ENCODE measurements around the gene ALG11. TPM values are rescaled to one million over a fixed set of nuclear protein-coding genes. Genes with fewer than 3 reads are reported as not detected.
"Not testable (repeated sequence)": the region's sequence is repeated elsewhere in the genome, so short reads cannot be mapped to it uniquely, and the experiment has no call there.

ALG11 gene
- total and polyA plus RNA-seq, 5 donors from 2014 or later: 19.2 to 27.6 (median 23.7) TPM

GRCh38 chr13:52034616-52035226 is 22.5 kb downstream of the ALG11 start:
- H3K27me3 Mint-ChIP-seq: no peaks in the 10 kb centered on the region
- Histone ChIP-seq H3K27me3 (ENCODE audit: control insufficient read depth, insufficient read depth, low read length) (no peaks in the 10 kb centered on the region), H3K4me3 (ENCODE audit: low read depth, low read length) (no peak overlapping the region), H3K27ac (ENCODE audit: insufficient read depth, low read length, poor library complexity, severe bottlenecking) (no peak overlapping the region), H3K9me3 (ENCODE audit: control insufficient read depth in 2 of 2, low read length in 2 of 2) (no peaks in the 10 kb centered on the region), H3K36me3 (ENCODE audit: control insufficient read depth, insufficient read depth, low read length) (no peaks in the 10 kb centered on the region), H3K4me1 (ENCODE audit: control insufficient read depth, insufficient read depth, low read length, poor library complexity, severe bottlenecking) (no peaks in the 10 kb centered on the region)
- no peak overlapping the region for H3K4me3 Mint-ChIP-seq
- DNase-seq: no peak
- H3K36me3 Mint-ChIP-seq: peaks cover 20% of the 10 kb centered on the region
- peaks cover 0 to 5% (median 2%) of the 10 kb centered on the region in 7 donors for H3K9me3 Mint-ChIP-seq
- no peak overlapping the region for H3K27ac Mint-ChIP-seq
- peaks cover 7 to 17% (median 15%) of the 10 kb centered on the region in 4 donors for H3K4me1 Mint-ChIP-seq
- ATAC-seq (ENCODE audit: low read depth in 2 of 2): no peak

GRCh38 chr13:52036037-52036436 is 23.8 kb downstream of the ALG11 start:
- Histone ChIP-seq H3K9me3 (ENCODE audit: control insufficient read depth in 2 of 2, low read length in 2 of 2) (no peaks in the 10 kb centered on the region), H3K27me3 (ENCODE audit: control insufficient read depth, insufficient read depth, low read length) (no peaks in the 10 kb centered on the region), H3K4me1 (ENCODE audit: control insufficient read depth, insufficient read depth, low read length, poor library complexity, severe bottlenecking) (no peaks in the 10 kb centered on the region), H3K27ac (ENCODE audit: insufficient read depth, low read length, poor library complexity, severe bottlenecking) (no peak overlapping the region), H3K36me3 (ENCODE audit: control insufficient read depth, insufficient read depth, low read length) (no peaks in the 10 kb centered on the region), H3K4me3 (ENCODE audit: low read depth, low read length) (no peak overlapping the region)
- Mint-ChIP-seq H3K36me3 (peaks cover 17% of the 10 kb centered on the region), H3K27me3 (no peaks in the 10 kb centered on the region), H3K27ac (no peak overlapping the region), H3K9me3 (peaks cover 0 to 5% (median 2%) of the 10 kb centered on the region in 7 donors), H3K4me3 (no peak overlapping the region), H3K4me1 (peaks cover 0 to 17% (median 8%) of the 10 kb centered on the region in 4 donors)
- ATAC-seq (ENCODE audit: low read depth in 2 of 2) (no peak), DNase-seq (no peak)

- Histone ChIP-seq H3K9me3 (ENCODE audit: control insufficient read depth in 2 of 2, low read length in 2 of 2) (peaks cover 0 to 7% of the 10 kb centered on the region in 2 experiments), H3K4me1 (ENCODE audit: control insufficient read depth, insufficient read depth, low read length, poor library complexity, severe bottlenecking) (no peaks in the 10 kb centered on the region), H3K4me3 (ENCODE audit: low read depth, low read length) (no peak overlapping the region), H3K36me3 (ENCODE audit: control insufficient read depth, insufficient read depth, low read length) (no peaks in the 10 kb centered on the region), H3K27me3 (ENCODE audit: control insufficient read depth, insufficient read depth, low read length) (peaks cover 2% of the 10 kb centered on the region), H3K27ac (ENCODE audit: insufficient read depth, low read length, poor library complexity, severe bottlenecking) (no peak overlapping the region)
- DNase-seq: no peak
- H3K9me3 Mint-ChIP-seq: peaks cover 0 to 7% (median 4%) of the 10 kb centered on the region in 7 donors
- no peaks in the 10 kb centered on the region for H3K27me3 Mint-ChIP-seq
- peaks cover 0 to 2% (median 0%) of the 10 kb centered on the region in 4 donors for H3K4me1 Mint-ChIP-seq
- peaks cover 9% of the 10 kb centered on the region for H3K36me3 Mint-ChIP-seq
- no peak overlapping the region for H3K27ac Mint-ChIP-seq
- ATAC-seq (ENCODE audit: low read depth in 2 of 2): no peak
- H3K4me3 Mint-ChIP-seq: no peak overlapping the region
These were observed 31.5 kb downstream of the ALG11 start for GRCh38 chr13:52043675-52044074.

DNA sequence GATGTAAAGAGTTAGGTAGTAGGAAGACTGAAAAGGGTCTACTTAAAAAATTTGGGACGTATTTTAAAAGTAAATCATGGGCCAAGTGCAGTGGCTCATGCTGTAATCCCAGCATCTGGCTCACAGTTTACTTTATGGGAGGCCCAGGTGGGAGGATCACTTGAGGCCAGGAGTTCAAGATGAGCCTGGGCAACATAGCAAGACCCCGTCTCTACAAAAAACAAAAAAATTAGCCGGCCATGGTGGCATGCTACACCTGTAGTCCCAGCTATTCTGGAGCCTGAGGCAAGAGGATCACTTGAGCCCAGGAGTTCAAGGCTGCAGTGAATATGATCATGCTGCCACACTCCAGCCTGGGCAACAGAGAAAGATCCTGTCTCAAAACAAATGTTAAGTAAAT is 35.3 kb downstream of the ALG11 start:
- Mint-ChIP-seq H3K4me3 (no peak overlapping the region), H3K4me1 (peaks cover 0 to 2% (median 0%) of the 10 kb centered on the region in 4 donors), H3K27me3 (peaks cover 5% of the 10 kb centered on the region), H3K9me3 (peaks cover 0 to 7% (median 5%) of the 10 kb centered on the region in 7 donors), H3K27ac (no peak overlapping the region), H3K36me3 (peaks cover 4% of the 10 kb centered on the region)
- ATAC-seq (ENCODE audit: low read depth in 2 of 2) (no peak), DNase-seq (no peak)
- H3K4me1 ChIP-seq (ENCODE audit: control insufficient read depth, insufficient read depth, low read length, poor library complexity, severe bottlenecking): no peaks in the 10 kb centered on the region
- H3K27me3 ChIP-seq (ENCODE audit: control insufficient read depth, insufficient read depth, low read length): peaks cover 4% of the 10 kb centered on the region
- H3K27ac ChIP-seq (ENCODE audit: insufficient read depth, low read length, poor library complexity, severe bottlenecking): no peak overlapping the region
- no peaks in the 10 kb centered on the region for H3K36me3 ChIP-seq (ENCODE audit: control insufficient read depth, insufficient read depth, low read length)
- no peak overlapping the region for H3K4me3 ChIP-seq (ENCODE audit: low read depth, low read length)
- H3K9me3 ChIP-seq (ENCODE audit: control insufficient read depth in 2 of 2, low read length in 2 of 2): peaks cover 0 to 2% of the 10 kb centered on the region in 2 experiments

DNA sequence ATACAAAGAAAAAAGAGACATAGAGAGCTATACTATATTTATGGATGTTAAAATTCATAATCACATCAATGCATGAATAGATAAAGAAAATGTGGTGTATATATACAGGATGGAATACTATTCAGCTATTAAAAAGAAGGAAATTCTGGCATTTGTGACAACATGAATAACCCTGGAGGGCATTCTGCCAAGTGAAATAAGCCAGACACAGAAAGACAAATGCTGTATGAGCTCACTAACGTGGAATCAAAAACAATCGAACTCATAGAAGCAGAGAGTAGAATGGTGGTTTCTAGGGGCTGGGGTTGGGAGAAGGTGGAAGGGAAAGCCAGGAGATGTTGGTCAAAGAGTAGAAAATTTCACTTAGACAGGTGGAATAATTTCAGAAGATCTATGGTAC is 36.3 kb downstream of the ALG11 start:
- Histone ChIP-seq H3K4me3 (ENCODE audit: low read depth, low read length) (no peak overlapping the region), H3K4me1 (ENCODE audit: control insufficient read depth, insufficient read depth, low read length, poor library complexity, severe bottlenecking) (no peaks in the 10 kb centered on the region), H3K27ac (ENCODE audit: insufficient read depth, low read length, poor library complexity, severe bottlenecking) (no peak overlapping the region), H3K27me3 (ENCODE audit: control insufficient read depth, insufficient read depth, low read length) (peaks cover 4% of the 10 kb centered on the region), H3K9me3 (ENCODE audit: control insufficient read depth in 2 of 2, low read length in 2 of 2) (peaks cover 0 to 2% of the 10 kb centered on the region in 2 experiments), H3K36me3 (ENCODE audit: control insufficient read depth, insufficient read depth, low read length) (no peaks in the 10 kb centered on the region)
- peaks cover 6% of the 10 kb centered on the region for H3K27me3 Mint-ChIP-seq
- DNase-seq (no peak), ATAC-seq (ENCODE audit: low read depth in 2 of 2) (no peak)
- H3K4me3 Mint-ChIP-seq: no peak overlapping the region
- H3K4me1 Mint-ChIP-seq: peaks cover 0 to 2% (median 0%) of the 10 kb centered on the region in 4 donors
- peaks cover 4% of the 10 kb centered on the region for H3K36me3 Mint-ChIP-seq
- no peak overlapping the region for H3K27ac Mint-ChIP-seq
- H3K9me3 Mint-ChIP-seq: peaks cover 0 to 7% (median 5%) of the 10 kb centered on the region in 7 donors

GRCh38 chr13:52051400-52051799 is 39.2 kb downstream of the ALG11 start:
- no peak for ATAC-seq (ENCODE audit: low read depth in 2 of 2)
- H3K9me3 Mint-ChIP-seq: peaks cover 0 to 10% (median 2%) of the 10 kb centered on the region in 7 donors

GRCh38 chr13:52053460-52053859 is 41.3 kb downstream of the ALG11 start:
- Histone ChIP-seq H3K4me1 (ENCODE audit: control insufficient read depth, insufficient read depth, low read length, poor library complexity, severe bottlenecking) (no peaks in the 10 kb centered on the region), H3K36me3 (ENCODE audit: control insufficient read depth, insufficient read depth, low read length) (no peaks in the 10 kb centered on the region), H3K27me3 (ENCODE audit: control insufficient read depth, insufficient read depth, low read length) (peaks cover 2% of the 10 kb centered on the region), H3K9me3 (ENCODE audit: control insufficient read depth in 2 of 2, low read length in 2 of 2) (no peaks in the 10 kb centered on the region), H3K27ac (ENCODE audit: insufficient read depth, low read length, poor library complexity, severe bottlenecking) (no peak overlapping the region), H3K4me3 (ENCODE audit: low read depth, low read length) (no peak overlapping the region)
- Mint-ChIP-seq H3K9me3 (peaks cover 0 to 9% (median 2%) of the 10 kb centered on the region in 7 donors), H3K36me3 (no peaks in the 10 kb centered on the region), H3K4me3 (no peak overlapping the region), H3K27ac (no peak overlapping the region), H3K27me3 (peaks cover 10% of the 10 kb centered on the region), H3K4me1 (no peaks in the 10 kb centered on the region)
- ATAC-seq (ENCODE audit: low read depth in 2 of 2): no peak
- no peak for DNase-seq

More at GRCh38 chr13:52051400-52051799, 39.2 kb downstream of the ALG11 start:
- Mint-ChIP-seq H3K4me3 (no peak overlapping the region), H3K36me3 (no peaks in the 10 kb centered on the region), H3K27me3 (peaks cover 10% of the 10 kb centered on the region), H3K4me1 (no peaks in the 10 kb centered on the region), H3K27ac (no peak overlapping the region)
- H3K36me3 ChIP-seq (ENCODE audit: control insufficient read depth, insufficient read depth, low read length): no peaks in the 10 kb centered on the region
- no peaks in the 10 kb centered on the region for H3K4me1 ChIP-seq (ENCODE audit: control insufficient read depth, insufficient read depth, low read length, poor library complexity, severe bottlenecking)
- H3K27ac ChIP-seq (ENCODE audit: insufficient read depth, low read length, poor library complexity, severe bottlenecking): no peak overlapping the region
- H3K4me3 ChIP-seq (ENCODE audit: low read depth, low read length): no peak overlapping the region
- no peaks in the 10 kb centered on the region for H3K9me3 ChIP-seq (ENCODE audit: control insufficient read depth in 2 of 2, low read length in 2 of 2)
- DNase-seq: no peak
- H3K27me3 ChIP-seq (ENCODE audit: control insufficient read depth, insufficient read depth, low read length): peaks cover 4% of the 10 kb centered on the region

- H3K36me3 Mint-ChIP-seq; ATAC-seq (ENCODE audit: low read depth in 2 of 2); H3K4me1 Mint-ChIP-seq; H3K27ac Mint-ChIP-seq; H3K4me3 ChIP-seq (ENCODE audit: low read depth, low read length); H3K27me3 Mint-ChIP-seq; DNase-seq; H3K4me3 Mint-ChIP-seq; H3K27me3 ChIP-seq (ENCODE audit: control insufficient read depth, insufficient read depth, low read length); H3K36me3 ChIP-seq (ENCODE audit: control insufficient read depth, insufficient read depth, low read length); H3K4me1 ChIP-seq (ENCODE audit: control insufficient read depth, insufficient read depth, low read length, poor library complexity, severe bottlenecking); H3K27ac ChIP-seq (ENCODE audit: insufficient read depth, low read length, poor library complexity, severe bottlenecking); H3K9me3 ChIP-seq (ENCODE audit: control insufficient read depth in 2 of 2, low read length in 2 of 2): not testable (repeated sequence)
- H3K9me3 Mint-ChIP-seq: peaks cover 0 to 13% (median 7%) of the 10 kb centered on the region in 7 donors
These were observed 48.9 kb downstream of the ALG11 start for GRCh38 chr13:52061064-52061463.

All from CD4-positive, CD25-positive, alpha-beta regulatory T cell (primary cell).